Naive thymus-derived CD8-positive, alpha-beta T cell (primary cell): ENCODE measurements around the gene MMEL1. TPM values are rescaled to one million over a fixed set of nuclear protein-coding genes. Genes with fewer than 3 reads are reported as not detected.

Experiments used
- ATAC-seq, 2 donors: fragments of 150-1000 bp; cut with Tn5 transposase in 1 of 2; sonication (Bioruptor Pico), chemical (Tn5 transposase) in 1 of 2; 1 replicate in 1 of 2; 2 replicates in 1 of 2; pipeline ENCODE4 v1.10.0; 2021; ENCODE audit warnings: mild to moderate bottlenecking in 2 of 2, moderate library complexity in 2 of 2
- POLR2A ChIA-PET: fragments of 350-600 bp; sonication (Branson Sonifier 250); formaldehyde crosslinking; loops from one replicate; lab custom pipeline; 2021; ENCODE audit warnings: antibody characterized with exemption; lab: Charles Lee
- DNase-seq, 10 donors: peaks; one replicate each; pipeline versions ENCODE4 v3.0.0 to v3.0.0-alpha.2; 2020 to 2022
- H3K27ac Mint-ChIP-seq, 10 donors: one replicate each; pipeline ENCODE4 v1.8.0; 2020 to 2022; ENCODE audit warnings: mild to moderate bottlenecking in 10 of 10, mixed read lengths in 10 of 10, moderate library complexity in 4 of 10, inconsistent platforms in 1 of 10
- H3K27me3 Mint-ChIP-seq, 5 donors: one replicate each; pipeline ENCODE4 v1.8.0; 2021 to 2022; ENCODE audit warnings: mixed read lengths in 5 of 5
- H3K36me3 Mint-ChIP-seq, 3 donors: one replicate each; pipeline ENCODE4 v1.8.0; 2020 to 2022; ENCODE audit warnings: mixed read lengths in 3 of 3, mild to moderate bottlenecking in 2 of 3, inconsistent platforms in 1 of 3
- H3K4me1 Mint-ChIP-seq, 4 donors: one replicate each; pipeline ENCODE4 v1.8.0; 2021 to 2022; ENCODE audit warnings: mixed read lengths in 4 of 4
- H3K4me3 Mint-ChIP-seq, 10 donors: one replicate each; pipeline ENCODE4 v1.8.0; 2020 to 2022; ENCODE audit warnings: mild to moderate bottlenecking in 10 of 10, mixed read lengths in 10 of 10, moderate library complexity in 6 of 10, inconsistent platforms in 1 of 10
- H3K9me3 Mint-ChIP-seq, 9 donors: one replicate each; pipeline ENCODE4 v1.8.0; 2020 to 2022; ENCODE audit warnings: mixed read lengths in 9 of 9, mild to moderate bottlenecking in 3 of 9, inconsistent platforms in 1 of 9, moderate library complexity in 1 of 9
- polyA plus RNA-seq, 3 donors: library from polyadenylated mRNA; unstranded; fragments of 300-500 nt; fragmentation: Illumina TruSeq; gene quantifications; one replicate each; pipeline ENCODE4 v1.2.3, GENCODE V29; 2021
- total RNA-seq, 8 experiments: library from RNA in 2 of 8; stranded (reverse) in 2 of 8; gene quantifications; one replicate each; pipeline ENCODE4 v1.2.3 and lab custom pipeline; 2021 to 2026

Gene MMEL1
- total and polyA plus RNA-seq, 5 experiments from 2014 or later: 2.5 to 18.9 (median 6.0) TPM

DNA sequence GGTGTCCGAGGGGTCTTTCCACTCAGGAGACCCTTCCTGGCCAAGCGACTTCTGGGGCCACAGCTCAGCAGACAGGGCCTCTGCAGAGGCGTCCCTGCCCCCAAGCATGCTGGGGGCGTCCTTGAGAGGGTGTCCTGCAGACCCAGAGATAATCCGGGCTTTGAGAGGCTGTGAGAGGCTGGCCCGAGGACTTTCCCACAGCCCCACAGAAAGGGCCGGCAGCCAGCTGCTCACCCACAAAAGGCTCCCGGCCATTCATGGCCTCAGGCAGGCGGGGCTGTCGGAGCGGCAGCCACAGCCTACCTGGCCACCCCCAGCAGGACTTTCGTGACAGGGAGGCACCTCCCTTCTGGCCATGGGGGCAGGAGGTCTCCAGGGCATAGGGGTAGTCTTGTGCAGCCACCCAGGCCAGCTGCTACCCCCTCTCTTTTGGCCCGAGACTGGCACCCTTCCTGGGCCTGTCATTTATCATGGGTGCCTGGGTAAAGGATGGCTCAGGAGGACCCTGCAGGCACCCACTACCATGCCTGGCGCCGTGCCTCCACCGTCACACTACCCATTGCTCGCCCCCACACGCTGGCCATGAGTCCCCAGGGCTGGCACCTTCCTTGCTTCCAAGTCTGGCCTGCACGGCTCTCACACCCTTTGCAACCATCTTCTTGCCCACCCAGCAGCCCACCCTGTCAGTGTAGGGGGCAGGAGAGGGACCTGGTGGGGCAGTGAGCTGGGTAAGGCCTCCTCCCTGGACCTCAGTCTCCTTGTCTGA lies 87.8 kb downstream of the MMEL1 start:
- Mint-ChIP-seq H3K36me3 (no peaks in the 10 kb centered on the region), H3K9me3 (no peaks in the 10 kb centered on the region), H3K27ac (peak overlapping the region in 8 of 10 donors; percentile 10 to 88 (median 59)), H3K4me1 (peaks cover 7 to 44% (median 34%) of the 10 kb centered on the region in 4 donors), H3K27me3 (no peaks in the 10 kb centered on the region), H3K4me3 (peak overlapping the region in 6 of 10 donors; percentile 10 to 96 (median 32))
- POLR2A ChIA-PET: interaction anchor here (0.9 to 13.3 kb wide), 15 partner anchors 11 to 355 kb away, joined by 3 to 528 read pairs (median 5); partner anchors contain the start of genes FAAP20, HES5, MORN1 and PANK4
- ATAC-seq (no peak), DNase-seq (no peak)

DNA sequence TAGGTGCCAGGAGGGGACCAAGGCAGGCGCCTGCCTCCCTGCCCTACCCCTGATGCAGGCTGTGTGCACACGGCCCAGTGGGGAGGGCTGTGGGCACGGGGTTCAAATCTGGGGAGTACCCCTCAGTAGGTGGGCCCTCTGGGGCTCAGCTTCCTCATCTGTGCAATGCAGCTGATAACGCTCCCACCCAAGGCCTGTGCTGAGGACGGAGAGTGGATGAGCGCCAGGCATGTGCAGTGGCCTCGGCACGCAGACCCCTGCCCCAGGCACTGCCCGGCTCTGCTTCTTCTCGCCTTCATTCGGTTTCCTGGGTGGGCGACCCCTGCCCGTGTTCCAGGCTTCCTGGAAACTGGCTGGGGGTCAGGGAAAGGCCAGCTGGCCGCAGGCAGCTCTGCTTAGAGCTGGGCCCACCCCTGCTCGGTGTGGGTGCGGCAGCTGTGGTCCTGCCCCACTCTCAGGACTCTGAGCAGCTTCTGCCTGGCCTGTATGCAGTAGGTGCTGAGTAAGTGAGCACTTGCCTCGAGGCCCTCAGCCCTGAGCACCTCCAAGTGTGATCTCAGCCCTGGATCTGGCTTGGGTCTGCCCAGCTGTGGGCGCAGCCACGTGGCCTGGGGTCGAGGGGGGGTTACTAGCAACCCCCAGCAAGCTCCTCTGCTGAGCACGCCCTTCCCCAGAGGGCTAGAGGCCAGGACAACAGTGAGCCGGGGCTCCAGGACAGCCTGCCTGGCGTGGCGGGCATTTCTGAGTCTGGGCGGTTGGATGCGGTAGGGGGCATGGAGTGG lies 88.5 kb downstream of the MMEL1 start:
- H3K36me3 Mint-ChIP-seq: no peaks in the 10 kb centered on the region
- peak overlapping the region in 6 of 10 donors; percentile 16 to 61 (median 40) for H3K4me3 Mint-ChIP-seq
- no peak for DNase-seq
- POLR2A ChIA-PET: interaction anchor here (0.5 to 13.3 kb wide), 4 partner anchors 14 to 310 kb away, joined by 3 to 528 read pairs (median 72); partner anchors contain the start of genes HES5, PANK4 and PRXL2B
- H3K4me1 Mint-ChIP-seq: peaks cover 7 to 41% (median 28%) of the 10 kb centered on the region in 4 donors
- no peak for ATAC-seq
- no peaks in the 10 kb centered on the region for H3K9me3 Mint-ChIP-seq
- H3K27me3 Mint-ChIP-seq: no peaks in the 10 kb centered on the region
- peak overlapping the region in 5 of 10 donors; percentile 24 to 81 (median 36) for H3K27ac Mint-ChIP-seq

GRCh38 chr1:2543543-2544092 lies 89.2 kb downstream of the MMEL1 start:
- H3K36me3 Mint-ChIP-seq: no peaks in the 10 kb centered on the region
- H3K27me3 Mint-ChIP-seq: no peaks in the 10 kb centered on the region
- POLR2A ChIA-PET: interaction anchor here (0.5 to 13.3 kb wide), 3 partner anchors 13 to 43 kb away, joined by 5 to 528 read pairs (median 139); partner anchors contain the start of genes HES5, PANK4 and PRXL2B
- H3K4me1 Mint-ChIP-seq: peaks cover 5 to 35% (median 22%) of the 10 kb centered on the region in 4 donors
- H3K9me3 Mint-ChIP-seq: no peaks in the 10 kb centered on the region
- DNase-seq (peak; percentile 36 to 85 (median 64)), ATAC-seq (peak in 1 of 2 donors; percentile 15)
- peak overlapping the region in 2 of 10 donors; percentile 9 to 13 for H3K27ac Mint-ChIP-seq
- H3K4me3 Mint-ChIP-seq: peak overlapping the region in 4 of 10 donors; percentile 38 to 61 (median 44)

GRCh38 chr1:2542246-2542915 lies 90.4 kb downstream of the MMEL1 start:
- Mint-ChIP-seq H3K4me1 (peaks cover 3 to 28% (median 17%) of the 10 kb centered on the region in 4 donors), H3K27me3 (no peaks in the 10 kb centered on the region), H3K4me3 (peak overlapping the region in 1 of 10 donors; percentile 21), H3K27ac (peak overlapping the region in 1 of 10 donors; percentile 18), H3K9me3 (no peaks in the 10 kb centered on the region), H3K36me3 (no peaks in the 10 kb centered on the region)
- DNase-seq (no peak), ATAC-seq (no peak)
- POLR2A ChIA-PET: interaction anchor here (0.5 to 13.3 kb wide), 6 partner anchors 12 to 127 kb away, joined by 3 to 528 read pairs (median 3); partner anchors contain the start of genes HES5 and PANK4

DNA sequence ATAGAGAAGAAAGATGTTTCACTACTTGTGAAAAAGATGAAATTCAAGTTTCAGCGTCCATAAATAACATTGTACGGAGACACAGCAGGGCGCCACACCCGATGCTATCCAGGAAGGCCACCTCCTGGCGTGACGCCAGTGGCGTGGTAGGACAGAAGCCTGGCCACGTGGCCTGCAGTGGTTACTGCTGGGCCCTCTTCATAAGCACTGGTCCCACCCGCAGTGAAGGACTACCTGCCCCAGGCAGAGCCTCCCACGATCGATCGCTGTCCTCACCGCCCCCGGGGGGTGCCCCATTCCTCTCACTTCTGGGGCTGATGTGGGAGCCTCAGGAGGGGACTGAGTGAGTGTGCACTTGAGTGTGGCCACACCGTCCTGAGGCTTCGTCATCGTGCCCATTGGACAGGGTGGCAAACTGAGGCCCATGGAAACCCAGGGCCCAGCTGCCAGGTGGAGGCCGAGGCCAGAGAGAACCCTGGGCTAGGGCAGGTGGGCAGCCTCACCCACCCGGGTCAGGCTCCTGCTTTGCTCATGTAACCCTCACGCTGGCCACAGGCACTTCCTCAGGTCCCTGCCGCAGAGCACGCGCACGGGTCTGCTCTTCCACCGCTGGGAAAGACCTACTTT lies 91.1 kb downstream of the MMEL1 start:
- H3K4me1 Mint-ChIP-seq: peaks cover 1 to 27% (median 13%) of the 10 kb centered on the region in 4 donors
- no peaks in the 10 kb centered on the region for H3K36me3 Mint-ChIP-seq
- peak overlapping the region in 1 of 10 donors; percentile 29 for H3K27ac Mint-ChIP-seq
- DNase-seq: no peak
- peaks cover 0 to 2% (median 0%) of the 10 kb centered on the region in 5 donors for H3K27me3 Mint-ChIP-seq
- POLR2A ChIA-PET: interaction anchor here (0.5 to 13.3 kb wide), 6 partner anchors 11 to 126 kb away, joined by 3 to 528 read pairs (median 3); partner anchors contain the start of genes HES5 and PANK4
- H3K9me3 Mint-ChIP-seq: no peaks in the 10 kb centered on the region
- peak overlapping the region in 3 of 10 donors; percentile 11 to 54 (median 22) for H3K4me3 Mint-ChIP-seq
- ATAC-seq: no peak

GRCh38 chr1:2540816-2541492 lies 91.9 kb downstream of the MMEL1 start:
- ATAC-seq: peak; percentile 21 to 26
- H3K4me1 Mint-ChIP-seq: peaks cover 1 to 27% (median 12%) of the 10 kb centered on the region in 4 donors
- peak overlapping the region in 1 of 10 donors; percentile 77 for H3K27ac Mint-ChIP-seq
- DNase-seq: no peak
- H3K27me3 Mint-ChIP-seq: peaks cover 0 to 2% (median 0%) of the 10 kb centered on the region in 5 donors
- POLR2A ChIA-PET: interaction anchor here (13.3 kb wide), 1 partner anchor 11 kb away, joined by 528 read pairs; the partner anchor contains the start of genes HES5 and PANK4
- peak overlapping the region in 3 of 10 donors; percentile 11 to 54 (median 46) for H3K4me3 Mint-ChIP-seq
- no peaks in the 10 kb centered on the region for H3K36me3 Mint-ChIP-seq
- no peaks in the 10 kb centered on the region for H3K9me3 Mint-ChIP-seq

Other genes with a start within 250 kb of the MMEL1 start
- gene MORN1, start 241.5 kb downstream of the MMEL1 start, total RNA-seq: 10 to 100 TPM; 14.5 to 18.8 TPM
- 1 to 10 TPM; 4.3 to 7.1 (median 5.0) TPM for gene MORN1, start 241.5 kb downstream of the MMEL1 start, polyA plus RNA-seq
- gene RER1, start 241.2 kb downstream of the MMEL1 start, total RNA-seq: 100 to 1,000 TPM; 131 to 139 TPM
- 100 to 1,000 TPM; 118 to 146 (median 126) TPM for gene RER1, start 241.2 kb downstream of the MMEL1 start, polyA plus RNA-seq
- gene PEX10, start 220.5 kb downstream of the MMEL1 start, total RNA-seq: 10 to 100 TPM; 15.5 to 20.1 TPM
- gene PEX10, start 220.5 kb downstream of the MMEL1 start, polyA plus RNA-seq: 10 to 100 TPM in 1 of 3 donors, 1 to 10 TPM in 2; 7.5 to 10.4 (median 9.1) TPM
- gene PLCH2, start 156.7 kb downstream of the MMEL1 start, total RNA-seq: 10 to 100 TPM; 14.8 to 16.4 TPM
- under 1 TPM; 0.37 to 0.52 (median 0.37) TPM for gene PLCH2, start 156.7 kb downstream of the MMEL1 start, polyA plus RNA-seq
- 100 to 1,000 TPM; 149 to 155 TPM for gene PANK4, start 106.4 kb downstream of the MMEL1 start, total RNA-seq
- 10 to 100 TPM in 2 of 3 donors, 1 to 10 TPM in 1; 9.0 to 31.7 (median 13.4) TPM for gene PANK4, start 106.4 kb downstream of the MMEL1 start, polyA plus RNA-seq
- under 1 TPM in 1 of 2 experiments, not detected in 1; 0.30 TPM for gene HES5, start 102.8 kb downstream of the MMEL1 start, total RNA-seq
- not detected for gene HES5, start 102.8 kb downstream of the MMEL1 start, polyA plus RNA-seq
- 100 to 1,000 TPM; 187 to 190 TPM for gene TNFRSF14, start 76.6 kb downstream of the MMEL1 start, total RNA-seq
- 10 to 100 TPM; 45.8 to 61.6 (median 48.9) TPM for gene TNFRSF14, start 76.6 kb downstream of the MMEL1 start, polyA plus RNA-seq
- 10 to 100 TPM; 39.6 to 45.4 TPM for gene PRXL2B, start 46.2 kb downstream of the MMEL1 start, total RNA-seq
- gene PRXL2B, start 46.2 kb downstream of the MMEL1 start, polyA plus RNA-seq: 10 to 100 TPM; 20.6 to 37.5 (median 27.4) TPM
- gene TTC34, start 168.7 kb upstream of the MMEL1 start, total RNA-seq: 1 to 10 TPM; 6.0 to 6.2 TPM
- gene TTC34, start 168.7 kb upstream of the MMEL1 start, polyA plus RNA-seq: under 1 TPM; 0.03 to 0.37 (median 0.08) TPM